ENCODE measurements around the gene NALCN. TPM values are rescaled to one million over a fixed set of nuclear protein-coding genes. Genes with fewer than 3 reads are reported as not detected.

NALCN gene
- total and polyA plus RNA-seq, 2 experiments from 2014 or later, result 0.33 to 0.57 TPM

- WGBS (ENCODE audit: low lambda C conversion rate, missing lambda C conversion rate), result 79% methylated on average over 6 of the region's 6 CpGs
- no peak overlapping the region for H3K4me3 ChIP-seq
- no peaks in the 10 kb centered on the region for H4K20me1 ChIP-seq (ENCODE audit: insufficient read depth, poor library complexity, severe bottlenecking)
- H3K27ac ChIP-seq, result no peak overlapping the region
- no peaks in the 10 kb centered on the region for H3K27me3 ChIP-seq
- H3K4me1 ChIP-seq (ENCODE audit: insufficient read depth), result no peaks in the 10 kb centered on the region
- H3K79me2 ChIP-seq, result no peaks in the 10 kb centered on the region
- no peaks in the 10 kb centered on the region for H3K9me3 ChIP-seq (ENCODE audit: low read depth)
- no peaks in the 10 kb centered on the region for H3K36me3 ChIP-seq (replicated peaks; ENCODE audit: insufficient read depth, low read depth)
- H3K9me2 ChIP-seq (replicated peaks; ENCODE audit: insufficient read depth), result no peaks in the 10 kb centered on the region
- H2AFZ ChIP-seq, result no peak overlapping the region
- TF ChIP-seq EZH2phosphoT487 (IDR thresholded peaks at IDR 0.05; ENCODE audit: low read depth, severe bottlenecking, unreplicated experiment), result no peak
- TF ChIP-seq, protein P1, sequence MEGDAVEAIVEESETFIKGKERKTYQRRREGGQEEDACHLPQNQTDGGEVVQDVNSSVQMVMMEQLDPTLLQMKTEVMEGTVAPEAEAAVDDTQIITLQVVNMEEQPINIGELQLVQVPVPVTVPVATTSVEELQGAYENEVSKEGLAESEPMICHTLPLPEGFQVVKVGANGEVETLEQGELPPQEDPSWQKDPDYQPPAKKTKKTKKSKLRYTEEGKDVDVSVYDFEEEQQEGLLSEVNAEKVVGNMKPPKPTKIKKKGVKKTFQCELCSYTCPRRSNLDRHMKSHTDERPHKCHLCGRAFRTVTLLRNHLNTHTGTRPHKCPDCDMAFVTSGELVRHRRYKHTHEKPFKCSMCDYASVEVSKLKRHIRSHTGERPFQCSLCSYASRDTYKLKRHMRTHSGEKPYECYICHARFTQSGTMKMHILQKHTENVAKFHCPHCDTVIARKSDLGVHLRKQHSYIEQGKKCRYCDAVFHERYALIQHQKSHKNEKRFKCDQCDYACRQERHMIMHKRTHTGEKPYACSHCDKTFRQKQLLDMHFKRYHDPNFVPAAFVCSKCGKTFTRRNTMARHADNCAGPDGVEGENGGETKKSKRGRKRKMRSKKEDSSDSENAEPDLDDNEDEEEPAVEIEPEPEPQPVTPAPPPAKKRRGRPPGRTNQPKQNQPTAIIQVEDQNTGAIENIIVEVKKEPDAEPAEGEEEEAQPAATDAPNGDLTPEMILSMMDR (IDR thresholded peaks at IDR 0.05; ENCODE audit: poor library complexity), result no peak
- TF ChIP-seq EZH2 (IDR thresholded peaks at IDR 0.05; ENCODE audit: borderline replicate concordance), result no peak
- H3K4me2 ChIP-seq, result no peak overlapping the region
- DNase-seq (ENCODE audit: low spot score), result no peak
Measured at GRCh38 chr13:101230271-101230890, 185.9 kb downstream of the NALCN start.

DNA sequence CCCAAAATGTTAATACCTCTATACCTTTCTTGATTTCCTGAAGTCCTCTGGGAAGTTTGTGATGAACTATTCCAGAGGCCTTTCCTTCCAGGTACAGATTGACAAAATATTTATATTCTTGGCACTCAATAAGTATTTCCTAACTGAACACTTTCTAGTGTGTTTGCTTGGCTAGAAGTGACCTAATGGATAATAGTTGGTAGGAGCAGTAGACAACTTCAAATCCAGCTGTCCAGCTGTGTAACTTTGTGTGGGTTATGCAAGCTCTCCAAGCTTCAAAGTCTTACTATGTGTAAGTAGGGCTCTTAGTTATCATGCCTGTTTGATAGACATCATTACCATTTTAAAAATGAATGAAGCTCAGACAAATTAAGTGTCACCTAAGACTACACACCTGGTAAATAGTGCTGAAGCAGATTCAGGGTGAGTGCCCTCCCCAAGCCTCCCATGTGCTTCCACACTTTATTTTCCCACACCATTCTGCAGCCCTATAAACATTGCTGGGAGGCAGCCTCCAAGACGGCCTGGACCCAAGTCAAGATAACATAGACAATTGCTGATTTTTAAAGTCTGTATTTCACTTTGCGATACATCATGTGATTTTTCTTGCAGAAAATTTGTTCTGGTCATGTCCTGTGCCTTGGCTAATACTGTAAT lies 196.6 kb downstream of the NALCN start:
- Histone ChIP-seq H3K79me2 (no peaks in the 10 kb centered on the region), H3K27ac (no peak overlapping the region), H3K4me3 (no peak overlapping the region), H3K36me3 (replicated peaks; ENCODE audit: insufficient read depth, low read depth) (no peaks in the 10 kb centered on the region), H3K9me3 (ENCODE audit: low read depth) (no peaks in the 10 kb centered on the region), H3K4me2 (no peak overlapping the region), H3K27me3 (no peaks in the 10 kb centered on the region), H4K20me1 (ENCODE audit: insufficient read depth, poor library complexity, severe bottlenecking) (no peaks in the 10 kb centered on the region), H3K9me2 (replicated peaks; ENCODE audit: insufficient read depth) (no peaks in the 10 kb centered on the region), H2AFZ (no peak overlapping the region), H3K4me1 (ENCODE audit: insufficient read depth) (no peaks in the 10 kb centered on the region)
- TF ChIP-seq, protein P1 (IDR thresholded peaks at IDR 0.05; ENCODE audit: poor library complexity), result no peak
- no peak for TF ChIP-seq EZH2phosphoT487 (IDR thresholded peaks at IDR 0.05; ENCODE audit: low read depth, severe bottlenecking, unreplicated experiment)
- no peak for TF ChIP-seq EZH2 (IDR thresholded peaks at IDR 0.05; ENCODE audit: borderline replicate concordance)
- 90% methylated on average over 2 of the region's 2 CpGs for WGBS (ENCODE audit: low lambda C conversion rate, missing lambda C conversion rate)
- no peak for DNase-seq (ENCODE audit: low spot score)

GRCh38 chr13:101218484-101218883 lies 197.8 kb downstream of the NALCN start:
- DNase-seq (ENCODE audit: low spot score), result no peak
- 76% methylated on average over 2 of the region's 2 CpGs for WGBS (ENCODE audit: low lambda C conversion rate, missing lambda C conversion rate)

More at GRCh38 chr13:101218484-101218883, 197.8 kb downstream of the NALCN start:
- Histone ChIP-seq H3K4me1 (ENCODE audit: insufficient read depth) (no peaks in the 10 kb centered on the region), H3K27ac (no peak overlapping the region), H2AFZ (no peak overlapping the region), H3K4me3 (no peak overlapping the region), H3K36me3 (replicated peaks; ENCODE audit: insufficient read depth, low read depth) (no peaks in the 10 kb centered on the region), H3K79me2 (no peaks in the 10 kb centered on the region), H3K4me2 (no peak overlapping the region), H3K9me3 (ENCODE audit: low read depth) (no peaks in the 10 kb centered on the region), H4K20me1 (ENCODE audit: insufficient read depth, poor library complexity, severe bottlenecking) (no peaks in the 10 kb centered on the region), H3K9me2 (replicated peaks; ENCODE audit: insufficient read depth) (no peaks in the 10 kb centered on the region), H3K27me3 (no peaks in the 10 kb centered on the region)
- TF ChIP-seq, protein P1 (IDR thresholded peaks at IDR 0.05; ENCODE audit: poor library complexity), result no peak
- TF ChIP-seq EZH2 (IDR thresholded peaks at IDR 0.05; ENCODE audit: borderline replicate concordance), result no peak
- no peak for TF ChIP-seq EZH2phosphoT487 (IDR thresholded peaks at IDR 0.05; ENCODE audit: low read depth, severe bottlenecking, unreplicated experiment)

Data from hepatocyte (in vitro differentiated cells).